Colonic mucosa (tissue), 4 donors: ENCODE data around the gene SRGAP1. TPM values are rescaled to one million over a fixed set of nuclear protein-coding genes. Genes with fewer than 3 reads are reported as not detected.

Experiments
- DNase-seq: peaks from one replicate; pipeline ENCODE4 v3.0.0-alpha.2; 2020
- H3K27ac ChIP-seq: fragments of 200-600 bp; one replicate; pipeline ENCODE4 v1.8.0; 2021
- H3K27me3 ChIP-seq: fragments of 200-600 bp; one replicate; pipeline ENCODE4 v1.8.0; 2021
- H3K36me3 ChIP-seq: fragments of 200-600 bp; one replicate; pipeline ENCODE4 v1.8.0; 2021
- H3K4me1 ChIP-seq: fragments of 200-600 bp; one replicate; pipeline ENCODE4 v1.8.0; 2021; ENCODE audit warnings: mild to moderate bottlenecking
- H3K4me3 ChIP-seq: fragments of 200-600 bp; one replicate; pipeline ENCODE4 v1.8.0; 2021
- H3K9ac ChIP-seq, 2 donors: one replicate each; pipeline ENCODE4 v1.7.0; 2013; ENCODE audit warnings: control low read depth in 2 of 2, low read depth in 2 of 2, low read length in 2 of 2
- H3K9me3 ChIP-seq: fragments of 200-600 bp; one replicate; pipeline ENCODE4 v1.8.0; 2021
- CTCF ChIP-seq: fragments of 200-600 bp; IDR thresholded peaks from one replicate; pipeline ENCODE4 v1.8.0; 2022; ENCODE audit warnings: antibody characterized with exemption, mild to moderate bottlenecking
- intact Hi-C: fragments of 100-400 bp; cut with DNase I; formaldehyde crosslinking; loops from one replicate; pipeline ENCODE4 v1.14.1; 2022
- total RNA-seq, 2 donors: library from RNA; stranded (reverse); fragmentation: NEBNext Ultra II Directional in 1 of 2; extraction: Animal tissue kit (Norgen Biotek cat#: 25700) in 1 of 2; gene quantifications; one replicate each; pipeline ENCODE4 v1.2.1, GENCODE V29; 2021
- donor health status: healthy.
- donor health status: DM: no; HTN: no; CAD: no.
- donor health status: DM: no; HTN: no; CAD: no.

SRGAP1 gene
- total RNA-seq, 2 donors from 2014 or later = 8.7 to 9.8 TPM

- intact Hi-C loops = no loop called here
- Histone ChIP-seq H3K4me1 (no peaks in the 10 kb centered on the region), H3K9me3 (no peaks in the 10 kb centered on the region), H3K36me3 (no peaks in the 10 kb centered on the region), H3K27me3 (no peaks in the 10 kb centered on the region), H3K27ac (no peak overlapping the region), H3K9ac (no peak overlapping the region), H3K4me3 (no peak overlapping the region)
- no peak for TF ChIP-seq CTCF
- DNase-seq = no peak
Observed at GRCh38 chr12:63897931-63898330, 53.4 kb downstream of the SRGAP1 start.

GRCh38 chr12:63898764-63899337 is 54.4 kb downstream of the SRGAP1 start:
- no peak overlapping the region for H3K27ac ChIP-seq
- TF ChIP-seq CTCF = no peak
- no peaks in the 10 kb centered on the region for H3K27me3 ChIP-seq
- no peak overlapping the region for H3K4me3 ChIP-seq
- no peaks in the 10 kb centered on the region for H3K4me1 ChIP-seq
- H3K9me3 ChIP-seq = no peaks in the 10 kb centered on the region
- intact Hi-C loops = no loop called here
- no peak for DNase-seq
- H3K9ac ChIP-seq = no peak overlapping the region
- no peaks in the 10 kb centered on the region for H3K36me3 ChIP-seq

- peak; percentile 38 for DNase-seq
- Histone ChIP-seq H3K9me3 (no peaks in the 10 kb centered on the region), H3K4me1 (no peaks in the 10 kb centered on the region), H3K4me3 (no peak overlapping the region), H3K36me3 (no peaks in the 10 kb centered on the region), H3K27me3 (no peaks in the 10 kb centered on the region), H3K9ac (no peak overlapping the region), H3K27ac (no peak overlapping the region)
- intact Hi-C loops = no loop called here
- TF ChIP-seq CTCF = no peak
Observed at GRCh38 chr12:63899396-63899795, 54.9 kb downstream of the SRGAP1 start.

- H3K4me1 ChIP-seq = no peaks in the 10 kb centered on the region
- no peak overlapping the region for H3K9ac ChIP-seq
Observed at GRCh38 chr12:63900922-63901793, 56.7 kb downstream of the SRGAP1 start.

GRCh38 chr12:63904653-63905052 is 60.2 kb downstream of the SRGAP1 start:
- Histone ChIP-seq H3K9ac (no peak overlapping the region), H3K4me1 (no peaks in the 10 kb centered on the region), H3K9me3 (no peaks in the 10 kb centered on the region), H3K4me3 (no peak overlapping the region), H3K27ac (no peak overlapping the region), H3K27me3 (no peaks in the 10 kb centered on the region), H3K36me3 (no peaks in the 10 kb centered on the region)
- intact Hi-C loops = no loop called here
- DNase-seq = no peak
- no peak for TF ChIP-seq CTCF

More at GRCh38 chr12:63900922-63901793, 56.7 kb downstream of the SRGAP1 start:
- H3K36me3 ChIP-seq = no peaks in the 10 kb centered on the region
- no peak for TF ChIP-seq CTCF
- no peak overlapping the region for H3K27ac ChIP-seq
- intact Hi-C loops = no loop called here
- DNase-seq = no peak
- no peak overlapping the region for H3K4me3 ChIP-seq
- no peaks in the 10 kb centered on the region for H3K27me3 ChIP-seq
- no peaks in the 10 kb centered on the region for H3K9me3 ChIP-seq
